ENCODE data around the gene C3orf62.

Gene C3orf62

GRCh38 chr3:49266410-49267095 is 10.5 kb downstream of the C3orf62 start:
- Histone ChIP-seq H3K9ac (ENCODE audit: low read depth, low read length) (no peak overlapping the region), H3K27ac (ENCODE audit: low read depth, low read length) (no peak overlapping the region), H3K27me3 (ENCODE audit: control insufficient read depth, insufficient read depth, low read length) (no peaks in the 10 kb centered on the region), H3K9me3 (ENCODE audit: control insufficient read depth, insufficient read depth, low read length) (no peaks in the 10 kb centered on the region), H3K4me1 (ENCODE audit: control insufficient read depth, insufficient read depth, low read length) (no peaks in the 10 kb centered on the region), H3K4me3 (ENCODE audit: low read depth, low read length) (no peak overlapping the region), H3K36me3 (ENCODE audit: control insufficient read depth, insufficient read depth, low read length) (no peaks in the 10 kb centered on the region)

GRCh38 chr3:49265661-49266386 is 11.2 kb downstream of the C3orf62 start:
- no peaks in the 10 kb centered on the region for H3K9me3 ChIP-seq (ENCODE audit: control insufficient read depth, insufficient read depth, low read length)
- no peak overlapping the region for H3K9ac ChIP-seq (ENCODE audit: low read depth, low read length)
- H3K4me1 ChIP-seq (ENCODE audit: control insufficient read depth, insufficient read depth, low read length) = no peaks in the 10 kb centered on the region
- no peaks in the 10 kb centered on the region for H3K27me3 ChIP-seq (ENCODE audit: control insufficient read depth, insufficient read depth, low read length)
- H3K36me3 ChIP-seq (ENCODE audit: control insufficient read depth, insufficient read depth, low read length) = no peaks in the 10 kb centered on the region
- H3K4me3 ChIP-seq (ENCODE audit: low read depth, low read length) = no peak overlapping the region
- H3K27ac ChIP-seq (ENCODE audit: low read depth, low read length) = no peak overlapping the region

DNA sequence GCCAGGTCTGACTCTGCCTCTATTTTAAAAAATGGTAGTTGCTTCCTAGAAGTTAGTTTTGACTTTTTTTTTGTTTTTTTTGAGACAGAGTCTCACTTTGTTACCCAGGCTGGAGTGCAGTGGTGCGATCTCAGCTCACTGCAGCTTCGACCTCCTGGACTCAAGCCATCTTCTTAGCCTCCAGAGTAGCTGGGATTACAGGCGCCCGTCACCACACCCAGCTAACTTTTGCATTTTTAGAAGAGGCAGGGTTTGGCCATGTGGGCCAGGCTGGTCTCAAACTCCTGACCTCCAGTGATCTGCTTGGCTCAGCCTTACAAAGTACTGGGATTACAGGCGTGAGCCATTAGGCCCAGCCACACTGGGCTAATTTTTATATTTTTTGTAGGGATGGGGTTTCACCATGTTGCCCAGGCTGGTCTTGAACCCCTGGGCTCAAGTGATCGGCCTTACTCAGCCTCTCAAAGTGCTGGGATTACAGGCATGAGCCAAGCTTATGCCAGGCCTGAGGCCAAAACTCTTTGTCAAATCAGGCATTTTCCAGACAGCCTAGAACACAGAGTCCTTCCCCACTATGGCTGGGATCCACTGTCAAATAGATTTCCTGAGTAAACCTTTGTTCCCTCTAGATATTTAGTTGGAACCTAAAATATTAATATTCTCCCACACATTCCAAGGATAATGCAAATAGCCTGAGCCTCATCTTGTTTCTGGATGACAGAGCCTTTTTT is 13.7 kb downstream of the C3orf62 start:
- Histone ChIP-seq H3K27me3 (ENCODE audit: control insufficient read depth, insufficient read depth, low read length) (no peaks in the 10 kb centered on the region), H3K4me3 (ENCODE audit: low read depth, low read length) (no peak overlapping the region), H3K27ac (ENCODE audit: low read depth, low read length) (no peak overlapping the region), H3K9ac (ENCODE audit: low read depth, low read length) (no peak overlapping the region), H3K9me3 (ENCODE audit: control insufficient read depth, insufficient read depth, low read length) (no peaks in the 10 kb centered on the region), H3K4me1 (ENCODE audit: control insufficient read depth, insufficient read depth, low read length) (no peaks in the 10 kb centered on the region), H3K36me3 (ENCODE audit: control insufficient read depth, insufficient read depth, low read length) (no peaks in the 10 kb centered on the region)

GRCh38 chr3:49260806-49261324 is 16.2 kb downstream of the C3orf62 start:
- Histone ChIP-seq H3K4me1 (ENCODE audit: control insufficient read depth, insufficient read depth, low read length) (no peaks in the 10 kb centered on the region), H3K9me3 (ENCODE audit: control insufficient read depth, insufficient read depth, low read length) (no peaks in the 10 kb centered on the region), H3K9ac (ENCODE audit: low read depth, low read length) (no peak overlapping the region), H3K4me3 (ENCODE audit: low read depth, low read length) (no peak overlapping the region), H3K36me3 (ENCODE audit: control insufficient read depth, insufficient read depth, low read length) (no peaks in the 10 kb centered on the region), H3K27ac (ENCODE audit: low read depth, low read length) (no peak overlapping the region), H3K27me3 (ENCODE audit: control insufficient read depth, insufficient read depth, low read length) (no peaks in the 10 kb centered on the region)

GRCh38 chr3:49257187-49257586 is 19.8 kb downstream of the C3orf62 start:
- no peaks in the 10 kb centered on the region for H3K4me1 ChIP-seq (ENCODE audit: control insufficient read depth, insufficient read depth, low read length)
- no peak overlapping the region for H3K4me3 ChIP-seq (ENCODE audit: low read depth, low read length)
- H3K27ac ChIP-seq (ENCODE audit: low read depth, low read length) = no peak overlapping the region
- H3K36me3 ChIP-seq (ENCODE audit: control insufficient read depth, insufficient read depth, low read length) = no peaks in the 10 kb centered on the region
- H3K9me3 ChIP-seq (ENCODE audit: control insufficient read depth, insufficient read depth, low read length) = no peaks in the 10 kb centered on the region
- no peak overlapping the region for H3K9ac ChIP-seq (ENCODE audit: low read depth, low read length)
- no peaks in the 10 kb centered on the region for H3K27me3 ChIP-seq (ENCODE audit: control insufficient read depth, insufficient read depth, low read length)

GRCh38 chr3:49255718-49256511 is 21.1 kb downstream of the C3orf62 start:
- Histone ChIP-seq H3K9ac (ENCODE audit: low read depth, low read length) (no peak overlapping the region), H3K4me1 (ENCODE audit: control insufficient read depth, insufficient read depth, low read length) (no peaks in the 10 kb centered on the region), H3K27ac (ENCODE audit: low read depth, low read length) (no peak overlapping the region), H3K36me3 (ENCODE audit: control insufficient read depth, insufficient read depth, low read length) (no peaks in the 10 kb centered on the region), H3K4me3 (ENCODE audit: low read depth, low read length) (no peak overlapping the region), H3K27me3 (ENCODE audit: control insufficient read depth, insufficient read depth, low read length) (no peaks in the 10 kb centered on the region), H3K9me3 (ENCODE audit: control insufficient read depth, insufficient read depth, low read length) (no peaks in the 10 kb centered on the region)

DNA sequence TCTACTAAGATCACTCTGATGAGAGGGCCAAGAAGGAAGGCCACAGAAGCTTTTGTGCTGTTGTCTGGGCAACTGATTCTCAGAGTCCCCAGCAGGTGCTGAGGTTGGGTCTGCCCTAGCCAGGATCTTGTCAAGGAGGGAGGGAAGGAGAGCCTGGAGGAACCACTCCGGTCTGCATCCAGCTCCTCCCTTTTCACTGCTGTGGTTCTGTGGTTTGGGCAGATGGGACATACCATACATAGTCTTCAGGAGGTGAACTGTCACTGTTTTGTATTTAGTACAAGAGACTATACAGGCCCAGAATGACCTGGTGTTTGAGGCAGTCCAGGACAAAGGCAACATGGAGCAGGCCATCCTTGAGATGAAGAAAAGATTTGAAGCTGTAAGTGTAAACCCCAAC is 21.9 kb downstream of the C3orf62 start:
- no peak overlapping the region for H3K27ac ChIP-seq (ENCODE audit: low read depth, low read length)

GRCh38 chr3:49253512-49253911 is 23.5 kb downstream of the C3orf62 start:
- no peaks in the 10 kb centered on the region for H3K36me3 ChIP-seq (ENCODE audit: control insufficient read depth, insufficient read depth, low read length)

More for the DNA sequence above, 21.9 kb downstream of the C3orf62 start:
- H3K4me1 ChIP-seq (ENCODE audit: control insufficient read depth, insufficient read depth, low read length) = no peaks in the 10 kb centered on the region
- no peaks in the 10 kb centered on the region for H3K36me3 ChIP-seq (ENCODE audit: control insufficient read depth, insufficient read depth, low read length)
- no peaks in the 10 kb centered on the region for H3K9me3 ChIP-seq (ENCODE audit: control insufficient read depth, insufficient read depth, low read length)
- H3K27me3 ChIP-seq (ENCODE audit: control insufficient read depth, insufficient read depth, low read length) = no peaks in the 10 kb centered on the region
- H3K4me3 ChIP-seq (ENCODE audit: low read depth, low read length) = no peak overlapping the region
- no peak overlapping the region for H3K9ac ChIP-seq (ENCODE audit: low read depth, low read length)

GRCh38 chr3:49248840-49249227 is 28.2 kb downstream of the C3orf62 start:
- Histone ChIP-seq H3K9ac (ENCODE audit: low read depth, low read length) (no peak overlapping the region), H3K27me3 (ENCODE audit: control insufficient read depth, insufficient read depth, low read length) (no peaks in the 10 kb centered on the region), H3K9me3 (ENCODE audit: control insufficient read depth, insufficient read depth, low read length) (no peaks in the 10 kb centered on the region), H3K27ac (ENCODE audit: low read depth, low read length) (no peak overlapping the region), H3K4me1 (ENCODE audit: control insufficient read depth, insufficient read depth, low read length) (no peaks in the 10 kb centered on the region), H3K4me3 (ENCODE audit: low read depth, low read length) (no peak overlapping the region), H3K36me3 (ENCODE audit: control insufficient read depth, insufficient read depth, low read length) (no peaks in the 10 kb centered on the region)

More at GRCh38 chr3:49253512-49253911, 23.5 kb downstream of the C3orf62 start:
- Histone ChIP-seq H3K4me3 (ENCODE audit: low read depth, low read length) (no peak overlapping the region), H3K4me1 (ENCODE audit: control insufficient read depth, insufficient read depth, low read length) (no peaks in the 10 kb centered on the region), H3K27me3 (ENCODE audit: control insufficient read depth, insufficient read depth, low read length) (no peaks in the 10 kb centered on the region), H3K27ac (ENCODE audit: low read depth, low read length) (no peak overlapping the region), H3K9ac (ENCODE audit: low read depth, low read length) (no peak overlapping the region), H3K9me3 (ENCODE audit: control insufficient read depth, insufficient read depth, low read length) (no peaks in the 10 kb centered on the region)

- H3K27ac ChIP-seq (ENCODE audit: low read depth, low read length) = no peak overlapping the region
- no peaks in the 10 kb centered on the region for H3K9me3 ChIP-seq (ENCODE audit: control insufficient read depth, insufficient read depth, low read length)
- H3K9ac ChIP-seq (ENCODE audit: low read depth, low read length) = no peak overlapping the region
- H3K27me3 ChIP-seq (ENCODE audit: control insufficient read depth, insufficient read depth, low read length) = no peaks in the 10 kb centered on the region
- H3K4me1 ChIP-seq (ENCODE audit: control insufficient read depth, insufficient read depth, low read length) = no peaks in the 10 kb centered on the region
- no peaks in the 10 kb centered on the region for H3K36me3 ChIP-seq (ENCODE audit: control insufficient read depth, insufficient read depth, low read length)
- no peak overlapping the region for H3K4me3 ChIP-seq (ENCODE audit: low read depth, low read length)
These were observed 32.3 kb downstream of the C3orf62 start for GRCh38 chr3:49244581-49245205.

Data from HUES48 (cell line).